A549 (cell line): ENCODE results near the gene MAPKAP1.

ENCODE experiments used
- EHMT2 ChIP-seq: fragments of 200-600 bp; sonication (generic); IDR thresholded peaks from 2 replicates; pipeline ENCODE4 v1.6.1; 2016; ENCODE audit warnings: antibody characterized with exemption, low read depth, mild to moderate bottlenecking, moderate library complexity
- HDAC2 ChIP-seq: fragments of 200-600 bp; sonication (generic); IDR thresholded peaks from 2 replicates; pipeline ENCODE4 v1.6.1; 2016
- NFE2L2 ChIP-seq: fragments of 150-350 bp; conservative IDR thresholded peaks from 2 replicates; pipeline ENCODE4 v1.6.1; 2014; ENCODE audit warnings: low read length
- POLR2A ChIP-seq: IDR thresholded peaks from 2 replicates; pipeline ENCODE4 v1.6.1; 2012; ENCODE audit warnings: mild to moderate bottlenecking, low read length
- TF ChIP-seq, protein P1 (sequence below): fragments of >200 bp; sonication (Bioruptor Twin); formaldehyde crosslinking; IDR thresholded peaks from 3 replicates; pipeline ENCODE4 v1.5.1; 2016

DNA sequence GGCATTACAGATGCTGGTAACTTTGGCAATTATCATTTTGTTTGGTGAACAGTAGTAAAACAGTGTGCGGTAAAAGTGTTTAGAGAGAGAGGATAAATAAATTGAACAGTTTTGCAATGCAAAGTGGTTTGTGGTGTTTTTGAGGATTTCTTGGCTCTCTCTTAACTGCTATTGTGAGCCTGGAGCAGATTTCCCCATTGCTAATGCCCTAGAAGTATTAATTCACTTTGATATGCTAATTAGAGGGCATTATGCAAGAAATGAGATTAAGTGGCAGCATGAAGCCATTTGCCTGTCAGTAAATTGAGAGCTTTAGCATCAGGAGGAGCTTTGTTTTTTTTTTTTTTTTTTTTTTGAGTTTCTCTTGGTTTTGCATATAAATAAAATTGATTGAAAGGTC lies 48.3 kb upstream of the MAPKAP1 start:
- TF ChIP-seq HDAC2: no peak
- no peak for TF ChIP-seq POLR2A
- TF ChIP-seq, protein P1, sequence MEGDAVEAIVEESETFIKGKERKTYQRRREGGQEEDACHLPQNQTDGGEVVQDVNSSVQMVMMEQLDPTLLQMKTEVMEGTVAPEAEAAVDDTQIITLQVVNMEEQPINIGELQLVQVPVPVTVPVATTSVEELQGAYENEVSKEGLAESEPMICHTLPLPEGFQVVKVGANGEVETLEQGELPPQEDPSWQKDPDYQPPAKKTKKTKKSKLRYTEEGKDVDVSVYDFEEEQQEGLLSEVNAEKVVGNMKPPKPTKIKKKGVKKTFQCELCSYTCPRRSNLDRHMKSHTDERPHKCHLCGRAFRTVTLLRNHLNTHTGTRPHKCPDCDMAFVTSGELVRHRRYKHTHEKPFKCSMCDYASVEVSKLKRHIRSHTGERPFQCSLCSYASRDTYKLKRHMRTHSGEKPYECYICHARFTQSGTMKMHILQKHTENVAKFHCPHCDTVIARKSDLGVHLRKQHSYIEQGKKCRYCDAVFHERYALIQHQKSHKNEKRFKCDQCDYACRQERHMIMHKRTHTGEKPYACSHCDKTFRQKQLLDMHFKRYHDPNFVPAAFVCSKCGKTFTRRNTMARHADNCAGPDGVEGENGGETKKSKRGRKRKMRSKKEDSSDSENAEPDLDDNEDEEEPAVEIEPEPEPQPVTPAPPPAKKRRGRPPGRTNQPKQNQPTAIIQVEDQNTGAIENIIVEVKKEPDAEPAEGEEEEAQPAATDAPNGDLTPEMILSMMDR: no peak
- no peak for TF ChIP-seq NFE2L2
- TF ChIP-seq EHMT2: no peak
